HG02973 (cell line): Measurements from ENCODE around the gene TPSG1.
"Not testable (repeated sequence)": the region's sequence is repeated elsewhere in the genome, so short reads cannot be mapped to it uniquely, and the experiment has no call there.

Source experiments
- ATAC-seq: cut with Tn5 transposase; IDR thresholded peaks from one replicate; pipeline ENCODE4 v1.9.1; 2021; ENCODE audit warnings: moderate library complexity; ENCODE audit not compliant: unreplicated experiment

Gene TPSG1

DNA sequence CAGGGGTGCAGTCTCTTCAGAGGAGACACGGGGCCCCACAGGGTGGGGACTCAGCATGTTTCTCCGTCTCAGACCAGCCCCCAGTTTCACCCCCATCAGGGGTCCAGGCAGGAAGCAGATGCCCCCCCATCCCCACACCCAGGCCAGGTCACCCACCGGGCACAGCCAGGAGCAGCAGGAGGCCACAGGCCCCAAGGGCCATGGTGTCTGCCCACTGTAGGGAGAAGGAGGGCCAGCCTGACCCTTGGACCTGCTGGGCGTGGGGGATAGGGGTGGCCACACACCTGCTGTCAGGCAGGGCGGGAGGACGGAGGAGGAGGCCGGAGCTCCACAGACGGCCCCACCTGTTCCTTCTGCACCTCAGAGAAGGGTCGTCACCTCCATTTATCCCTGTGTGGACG lies at the start of gene TPSG1:
TPSG1 (minus strand) TSS at position 218 of the 401 bp plus-strand sequence; CDS start at position 202, 16 bp downstream.
- ATAC-seq, result no peak

DNA sequence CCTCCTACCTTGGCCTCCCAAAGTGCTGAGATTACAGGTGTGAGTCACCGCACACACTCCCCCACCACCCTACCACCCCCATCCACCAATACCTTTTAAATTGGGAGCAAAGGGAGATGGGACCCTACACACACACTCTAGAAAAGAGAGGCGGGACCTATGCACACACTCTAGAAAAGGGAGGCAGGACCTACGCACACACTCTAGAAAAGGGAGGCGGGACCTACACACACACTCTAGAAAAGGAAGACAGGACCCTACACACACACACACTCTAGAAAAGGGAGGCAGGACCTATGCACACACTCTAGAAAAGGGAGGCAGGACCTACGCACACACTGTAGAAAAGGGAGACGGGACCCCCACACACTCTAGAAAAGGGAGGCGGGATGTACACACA lies 49.7 kb upstream of the TPSG1 start:
- no peak for ATAC-seq

DNA sequence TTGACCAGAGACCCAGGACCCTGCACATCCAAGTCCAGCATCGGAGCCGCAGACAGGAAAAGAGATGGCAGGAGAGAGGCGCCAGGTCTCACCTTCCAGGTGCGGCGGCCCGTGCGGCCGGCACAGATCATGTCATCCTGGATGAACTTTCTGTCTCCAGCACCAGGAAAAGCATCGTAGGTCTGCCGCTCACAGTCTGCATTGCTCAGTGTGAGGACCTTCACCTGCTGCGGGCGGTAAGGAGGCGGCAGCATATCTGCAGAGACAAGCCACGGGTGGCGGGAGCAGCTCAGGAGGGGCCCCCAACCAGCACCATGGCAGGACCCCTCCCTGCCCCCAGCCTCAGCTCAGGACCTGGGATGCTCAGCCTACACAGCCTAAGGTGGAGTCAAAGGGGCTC lies 48.7 kb upstream of the TPSG1 start:
- ATAC-seq, result no peak

DNA sequence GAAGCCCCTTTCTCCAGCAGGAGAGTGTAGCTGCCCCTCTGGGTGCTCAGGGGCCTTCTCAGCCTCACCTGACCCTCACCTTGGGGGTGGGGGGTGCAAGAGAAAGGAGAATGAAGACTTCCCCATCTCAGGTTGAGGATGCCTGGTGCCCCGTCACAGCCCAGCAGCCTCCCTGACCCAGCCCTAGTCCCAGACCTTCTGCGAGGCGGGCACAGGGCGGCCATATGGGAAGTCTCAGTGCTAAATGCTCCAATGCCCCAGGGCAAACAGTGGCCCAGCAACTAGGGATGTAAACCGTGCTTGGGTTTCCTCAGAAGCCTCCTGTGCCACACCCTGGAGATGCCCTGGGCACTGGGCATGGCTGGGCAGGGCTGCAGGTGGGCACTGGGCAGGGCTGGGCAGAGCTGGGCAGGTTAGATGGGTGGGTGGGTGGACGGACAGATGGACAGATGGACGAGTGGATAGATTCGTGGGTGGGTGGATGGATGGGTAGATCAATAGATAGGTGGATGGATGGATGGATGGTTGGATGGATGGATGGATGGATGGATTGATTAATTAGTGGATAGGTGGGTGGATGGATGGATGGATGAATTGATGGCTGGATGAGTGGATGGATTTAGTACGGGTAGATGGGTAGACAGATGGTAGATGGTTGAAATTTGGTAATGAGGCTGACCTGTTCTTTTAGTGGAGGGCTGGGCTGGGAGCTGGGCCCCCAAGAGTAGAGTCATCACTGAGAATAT lies 47.6 kb upstream of the TPSG1 start:
- no peak for ATAC-seq

DNA sequence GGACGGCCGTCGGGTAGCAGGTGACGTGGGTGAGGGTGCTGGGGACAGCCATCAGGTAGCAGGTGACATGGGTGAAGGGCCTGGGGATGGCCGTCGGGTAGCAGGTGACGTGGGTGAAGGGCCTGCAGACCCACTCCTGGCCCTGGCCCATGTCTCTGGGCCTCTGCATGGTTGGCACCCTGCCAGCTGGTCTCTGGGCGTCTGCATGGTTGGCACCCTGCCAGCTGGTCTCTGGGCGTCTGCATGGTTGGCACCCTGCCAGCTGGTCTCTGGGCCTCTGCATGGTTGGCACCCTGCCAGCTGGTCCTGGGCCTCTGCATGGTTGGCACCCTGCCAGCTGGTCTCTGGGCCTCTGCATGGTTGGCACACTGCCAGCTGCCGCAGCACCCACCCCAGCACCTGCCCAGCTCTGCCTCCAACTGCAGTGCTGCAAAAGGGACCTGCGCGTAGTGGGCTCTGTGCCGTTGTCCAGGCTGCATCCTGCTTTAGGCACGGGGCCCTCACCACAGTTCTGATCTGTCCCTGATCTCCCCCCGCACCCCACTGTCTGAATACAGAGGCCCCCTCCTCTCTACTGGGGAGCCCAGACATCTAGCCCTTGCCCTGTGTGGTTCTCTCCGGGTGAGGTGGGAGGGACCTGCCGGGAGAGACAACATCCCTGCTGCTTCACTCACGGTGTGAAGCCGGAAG lies 46.8 kb upstream of the TPSG1 start:
- ATAC-seq, result not testable (repeated sequence)

DNA sequence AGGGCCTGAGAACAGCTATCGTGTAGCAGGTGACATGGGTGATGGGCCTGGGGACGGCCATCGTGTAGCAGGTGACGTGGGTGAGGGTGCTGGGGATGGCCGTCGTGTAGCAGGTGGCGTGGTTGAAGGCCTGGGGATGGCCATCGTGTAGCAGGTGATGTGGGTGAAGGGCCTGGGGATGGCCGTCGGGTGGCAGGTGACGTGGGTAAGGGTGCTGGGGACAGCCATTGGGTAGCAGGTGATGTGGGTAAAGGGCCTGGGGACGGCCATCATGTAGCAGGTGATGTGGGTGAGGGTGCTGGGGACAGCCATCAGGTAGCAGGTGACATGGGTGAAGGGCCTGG lies 46.3 kb upstream of the TPSG1 start:
- ATAC-seq, result no peak

DNA sequence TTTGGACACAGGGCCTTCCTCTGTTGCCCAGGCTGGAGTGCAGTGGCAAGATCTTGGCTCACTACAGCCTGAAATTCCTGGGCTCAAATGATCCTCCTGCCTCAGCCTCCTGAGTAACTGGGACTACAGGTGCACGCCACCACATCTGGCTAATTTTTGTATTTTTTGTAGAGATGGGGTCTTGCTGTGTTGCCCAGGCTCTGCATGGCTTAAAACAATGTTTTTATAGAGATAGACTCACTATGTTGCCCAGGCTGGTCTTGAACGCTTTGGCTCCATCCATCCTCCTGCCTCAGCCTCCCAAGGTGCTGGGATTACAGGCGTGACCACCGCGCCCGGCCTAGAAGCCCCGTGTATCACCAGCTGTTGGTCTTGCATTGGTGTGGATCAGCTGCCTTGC lies 44.4 kb upstream of the TPSG1 start:
- not testable (repeated sequence) for ATAC-seq

DNA sequence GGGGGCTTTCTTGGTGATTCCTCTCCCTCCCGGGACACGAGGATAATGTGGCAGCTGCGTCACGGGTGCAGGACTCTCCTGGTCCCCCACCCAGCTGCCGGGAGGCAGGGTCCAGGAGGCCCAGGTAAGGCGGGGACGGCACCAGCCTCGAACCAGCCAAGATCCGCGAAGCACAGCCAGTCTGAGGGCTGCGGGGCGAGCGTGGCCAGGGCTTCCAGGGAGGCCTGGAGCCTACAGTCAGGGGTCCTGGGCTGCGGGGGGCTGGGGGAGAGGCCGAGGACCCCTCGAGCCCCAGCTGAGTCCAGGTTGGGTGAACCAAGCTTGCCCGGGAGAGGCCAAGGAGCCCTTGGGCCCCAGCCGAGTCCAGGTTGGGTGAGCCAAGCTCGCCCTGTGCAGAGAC lies 40.8 kb upstream of the TPSG1 start:
- no peak for ATAC-seq

DNA sequence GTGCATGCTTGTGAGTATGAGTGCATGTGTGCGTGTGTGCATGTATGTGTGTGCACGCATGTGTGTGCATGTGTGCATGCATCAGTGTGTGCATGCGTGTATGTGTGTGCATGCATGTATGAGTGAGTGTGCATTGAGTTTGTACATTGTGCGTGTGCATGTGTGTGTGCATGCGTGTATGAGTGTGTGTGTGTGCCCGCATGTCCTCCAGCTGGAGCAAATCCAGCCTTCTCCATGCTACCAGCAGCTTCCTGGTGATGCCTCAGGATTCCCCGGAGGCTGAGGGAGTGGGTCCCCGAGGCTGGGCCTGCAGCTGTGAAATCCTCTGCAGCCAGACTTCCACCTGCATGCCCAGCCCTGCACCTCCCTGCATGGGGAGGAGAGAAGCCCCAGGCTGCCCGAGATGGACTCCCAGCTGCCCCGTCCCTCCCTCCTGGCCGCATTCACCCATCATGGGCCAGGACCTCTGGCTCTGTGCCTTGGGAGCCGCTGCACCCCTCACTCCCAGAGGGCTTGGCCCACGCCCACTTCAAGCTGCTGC lies 40.1 kb upstream of the TPSG1 start:
- no peak for ATAC-seq

DNA sequence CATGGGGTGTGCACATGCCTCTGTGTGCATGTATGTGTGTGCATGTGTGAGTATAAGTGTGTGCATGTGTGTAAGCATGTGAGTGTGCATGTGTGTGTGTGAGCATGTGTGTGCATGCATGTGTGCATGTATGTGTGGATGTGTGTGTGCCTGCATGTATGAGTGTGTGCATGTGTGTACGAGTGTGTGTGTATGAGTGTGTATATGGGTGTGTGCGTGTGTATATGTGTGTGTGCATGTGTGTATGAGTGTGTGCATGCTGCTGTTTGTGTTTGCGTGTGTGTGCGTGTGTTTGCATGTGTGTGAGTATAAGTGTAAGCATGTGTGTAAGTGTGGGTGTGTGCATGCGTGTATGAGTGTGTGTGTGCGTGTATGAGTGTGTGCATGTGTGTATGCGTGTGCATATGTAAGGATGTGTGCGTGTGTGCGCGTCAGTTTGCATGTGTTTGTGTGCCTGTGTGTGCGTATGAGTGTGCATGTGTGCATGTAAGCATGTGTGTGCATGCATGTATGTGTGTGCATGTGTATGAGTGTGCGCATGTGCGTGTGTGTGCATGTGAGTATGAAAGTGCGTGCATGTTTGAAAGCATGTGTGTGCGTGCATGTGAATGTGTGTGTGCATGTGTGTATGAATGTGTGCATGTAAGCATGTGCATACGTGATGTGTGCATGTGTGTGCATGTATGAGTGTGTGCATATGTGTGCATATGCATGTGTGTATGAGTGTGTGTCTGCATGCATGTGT lies 39.4 kb upstream of the TPSG1 start:
- ATAC-seq, result no peak

DNA sequence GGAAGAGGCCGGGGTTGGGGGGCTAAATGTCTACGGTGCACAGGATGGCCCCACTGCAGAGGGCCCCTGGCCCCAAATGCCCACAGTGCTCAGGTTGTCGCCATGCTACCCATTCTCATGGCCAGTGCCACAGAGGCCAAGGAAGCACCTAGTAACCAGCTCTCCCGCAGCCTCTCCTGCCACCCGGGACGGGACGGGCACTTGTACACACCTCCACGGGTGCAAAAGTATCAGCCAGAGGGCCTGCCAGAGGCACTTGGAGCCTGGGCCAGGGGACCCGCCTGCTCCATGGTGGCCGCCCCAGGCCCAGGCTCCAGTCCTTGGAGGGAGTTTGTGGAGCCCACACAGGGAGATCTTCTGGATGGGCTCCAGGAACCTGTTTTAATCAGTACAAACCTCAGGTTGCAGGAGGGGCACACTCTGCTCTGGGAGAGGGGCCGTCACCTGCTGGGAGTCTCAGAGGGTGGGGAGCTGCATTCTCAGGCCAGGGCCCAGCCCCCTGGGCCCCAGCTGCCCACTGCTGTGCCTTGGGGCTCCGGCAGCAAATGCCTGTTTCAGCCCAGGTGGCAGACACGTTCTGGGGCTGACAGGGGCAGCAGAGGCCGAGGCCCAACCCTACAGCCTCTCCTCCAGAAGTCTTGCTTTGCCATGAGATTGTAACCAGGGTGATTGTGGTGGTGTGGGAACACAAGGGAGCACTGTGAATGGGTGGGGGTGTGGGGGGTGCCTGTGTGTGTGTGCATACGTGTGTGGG lies 38.7 kb upstream of the TPSG1 start:
- ATAC-seq, result no peak

DNA sequence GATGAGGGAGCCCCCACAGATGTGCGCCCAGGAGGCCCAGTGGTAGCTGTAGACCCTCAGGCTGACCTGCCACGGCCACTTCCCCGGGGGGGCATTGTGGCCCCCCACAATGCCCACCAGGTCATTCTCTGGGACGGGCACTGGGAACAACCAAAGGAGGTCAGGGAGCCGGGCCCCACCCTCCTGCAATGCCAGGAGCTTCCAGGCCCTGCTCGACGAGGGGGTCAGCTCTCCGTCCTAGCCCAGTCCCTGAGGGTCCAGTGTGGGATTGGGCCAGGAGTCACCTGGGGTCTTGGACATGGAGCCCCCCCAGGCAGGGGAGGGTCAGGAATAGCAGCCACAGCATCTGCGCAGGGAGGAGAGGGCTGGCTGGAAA lies 37.8 kb upstream of the TPSG1 start:
- no peak for ATAC-seq

DNA sequence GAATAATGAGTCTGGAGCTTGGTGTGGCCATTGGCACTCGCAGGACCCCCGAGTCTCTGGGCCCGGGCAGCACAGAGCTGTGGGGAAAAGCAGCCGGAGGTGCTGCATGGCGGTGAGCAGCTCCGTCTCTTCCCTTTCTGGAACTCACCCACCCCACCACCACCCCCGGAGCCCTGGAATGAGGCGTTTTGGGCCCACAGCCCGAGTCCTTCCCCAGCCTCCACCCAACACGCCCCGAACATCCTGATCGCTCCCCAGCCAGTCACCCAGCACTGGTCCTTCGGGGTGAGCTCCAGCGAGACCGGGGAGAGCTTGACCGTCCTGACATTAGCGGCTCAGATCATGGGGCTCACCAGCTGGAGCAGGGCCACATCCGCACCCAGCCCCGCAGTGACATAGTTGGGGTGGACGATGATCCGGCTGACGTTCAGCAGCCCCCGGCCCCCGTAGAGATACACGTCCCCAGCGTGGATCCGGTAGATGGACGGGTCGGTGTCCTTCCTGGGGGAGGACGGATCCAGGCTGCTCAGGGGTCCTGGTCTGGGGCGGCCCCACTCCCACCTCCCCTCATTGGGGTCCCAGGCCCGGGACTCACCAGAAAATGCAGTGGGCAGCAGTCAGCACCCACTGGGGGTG lies 37.3 kb upstream of the TPSG1 start:
- no peak for ATAC-seq

DNA sequence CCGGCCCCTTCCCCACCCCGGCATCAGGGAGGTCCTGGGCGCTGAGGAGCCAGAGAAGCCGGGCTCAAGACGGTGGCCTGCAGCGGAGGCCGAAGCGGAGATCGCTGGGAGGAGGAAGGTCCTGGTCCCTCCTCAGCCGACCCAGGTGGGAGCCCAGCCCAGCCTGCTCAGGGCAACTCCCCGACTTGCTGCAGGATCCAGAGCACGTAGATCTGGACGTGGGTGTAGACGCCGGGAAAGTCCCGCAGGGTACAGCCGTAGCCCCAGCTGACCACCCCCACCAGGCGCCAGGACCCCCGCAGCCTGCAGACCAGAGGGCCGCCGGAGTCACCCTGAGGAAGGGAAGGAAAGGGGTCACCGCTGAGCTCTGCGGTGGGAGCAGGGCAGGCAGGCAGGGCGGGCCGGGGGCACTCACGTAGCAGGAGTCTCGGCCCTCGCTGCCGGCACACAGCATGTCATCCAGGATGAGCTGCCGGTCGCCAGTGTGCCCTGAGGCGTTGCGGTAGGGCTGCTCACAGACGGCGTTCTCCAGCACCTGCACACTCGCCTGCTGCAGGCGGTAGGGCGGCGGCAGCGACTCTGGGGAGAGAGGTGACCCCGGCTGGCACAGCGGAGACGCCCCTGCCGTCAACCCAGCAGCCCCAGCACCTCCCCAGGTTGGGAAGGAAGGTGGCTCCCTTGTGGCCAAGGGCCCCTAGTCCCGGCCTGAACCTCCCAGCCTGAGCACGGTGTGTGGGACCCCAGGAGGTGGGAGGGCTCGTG lies 36.2 kb upstream of the TPSG1 start:
- ATAC-seq, result no peak

DNA sequence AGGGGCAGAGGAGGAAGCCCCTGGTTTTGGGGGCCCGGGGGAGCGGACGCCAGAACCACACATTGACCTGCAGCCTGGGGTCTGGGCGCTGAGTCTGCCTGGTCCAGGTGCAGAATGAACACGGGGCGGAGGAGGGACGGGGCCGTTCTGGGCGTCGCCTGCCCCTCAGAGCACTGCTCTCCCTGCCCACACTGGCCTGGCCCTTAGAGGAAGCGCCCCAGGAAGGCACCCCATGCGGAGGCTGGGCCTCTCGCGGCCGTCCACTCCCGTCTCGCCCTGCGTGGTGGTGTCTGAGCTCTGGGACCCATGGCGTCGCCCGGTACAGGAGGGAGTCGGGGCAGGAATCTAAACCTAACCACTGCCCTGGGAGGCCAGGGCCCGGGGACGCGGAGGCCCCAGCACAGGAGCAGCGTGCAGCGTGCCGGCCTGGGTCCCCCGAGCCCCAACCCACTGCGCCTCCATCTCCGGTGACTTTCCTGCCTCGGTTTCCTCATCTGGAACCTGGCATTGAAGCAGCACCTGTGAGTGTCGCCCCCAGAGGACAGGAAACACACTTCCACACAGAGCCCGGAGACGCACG lies 35.1 kb upstream of the TPSG1 start:
- no peak for ATAC-seq

DNA sequence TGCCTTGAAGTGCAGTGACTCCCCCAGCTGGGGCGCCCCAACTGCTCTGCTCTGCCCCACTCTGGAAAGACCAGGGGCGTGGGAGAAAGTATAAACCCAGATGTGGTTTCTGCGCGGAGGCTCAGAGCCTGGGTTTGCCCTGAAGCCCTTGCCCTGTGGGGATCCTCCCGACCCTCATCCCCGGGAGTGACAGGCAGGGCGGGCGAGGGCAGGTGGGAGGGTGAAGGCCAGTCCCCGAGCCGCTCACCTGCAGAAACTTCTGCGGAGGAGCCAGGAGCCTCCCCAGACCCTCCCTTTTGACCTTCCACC lies 34.6 kb upstream of the TPSG1 start:
- ATAC-seq, result no peak

DNA sequence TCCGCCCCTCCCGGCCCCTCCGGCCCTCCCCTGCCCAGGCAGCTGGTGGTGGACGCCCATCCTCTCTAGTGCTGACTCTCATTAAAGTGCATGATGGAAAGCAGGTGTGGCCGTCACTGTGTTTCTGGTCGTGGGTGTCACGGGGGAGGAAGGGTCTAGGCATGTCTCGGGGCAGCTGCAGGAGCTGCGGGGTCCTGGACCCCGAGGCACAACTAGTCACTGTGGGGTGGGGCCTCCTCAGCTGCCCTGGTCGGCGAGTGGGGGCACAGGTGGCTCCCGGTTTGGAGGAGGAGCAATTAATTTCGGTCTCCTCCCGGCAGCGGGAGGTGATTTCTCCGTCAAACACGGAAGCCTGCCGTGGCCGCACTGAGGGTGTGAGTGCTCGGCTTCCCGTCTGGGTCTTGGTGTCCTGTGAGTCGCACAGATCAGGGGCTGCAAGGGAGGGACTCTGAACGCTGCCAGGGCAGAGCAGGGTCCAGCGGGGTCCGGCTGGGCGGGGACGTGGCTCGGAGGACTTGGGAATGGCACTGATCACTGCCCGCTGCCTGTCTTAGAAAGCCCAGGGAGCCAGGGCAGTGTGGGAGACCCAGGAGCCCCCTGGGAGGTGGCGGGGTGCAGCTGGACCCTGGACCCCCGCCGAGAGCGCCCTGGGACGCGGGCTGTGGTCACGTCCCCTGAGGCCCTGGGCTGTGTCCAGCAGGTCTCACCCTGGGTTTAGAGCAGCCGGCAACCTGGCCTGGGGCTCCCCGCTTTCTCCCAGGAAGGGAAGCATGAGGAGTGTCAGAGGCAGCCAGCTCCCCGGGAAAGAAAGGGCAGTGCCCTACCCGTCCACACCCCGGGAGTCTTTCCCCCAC lies 34.1 kb upstream of the TPSG1 start:
- ATAC-seq, result no peak

DNA sequence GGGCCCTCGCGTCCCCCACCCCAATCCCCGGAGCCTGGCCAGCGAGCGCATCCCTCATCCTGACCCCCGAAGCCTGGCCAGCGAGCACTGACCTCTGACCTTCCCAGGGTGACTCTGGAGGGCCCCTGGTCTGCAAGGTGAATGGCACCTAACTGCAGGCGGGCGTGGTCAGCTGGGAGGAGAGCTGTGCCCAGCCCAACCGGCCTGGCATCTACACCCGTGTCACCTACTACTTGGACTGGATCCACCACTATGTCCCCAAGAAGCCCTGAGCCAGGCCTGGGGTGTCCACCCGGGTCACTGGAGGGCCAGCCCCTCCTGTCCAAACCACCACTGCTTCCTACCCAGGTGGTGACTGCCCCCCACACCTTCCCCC lies 33.1 kb upstream of the TPSG1 start:
- ATAC-seq, result no peak
